ENCODE data around the gene GBE1.

- no peak for TF ChIP-seq TAF1 (IDR thresholded peaks at IDR 0.05; ENCODE audit: borderline replicate concordance, low read depth, low read length)
- TF ChIP-seq, protein P1, sequence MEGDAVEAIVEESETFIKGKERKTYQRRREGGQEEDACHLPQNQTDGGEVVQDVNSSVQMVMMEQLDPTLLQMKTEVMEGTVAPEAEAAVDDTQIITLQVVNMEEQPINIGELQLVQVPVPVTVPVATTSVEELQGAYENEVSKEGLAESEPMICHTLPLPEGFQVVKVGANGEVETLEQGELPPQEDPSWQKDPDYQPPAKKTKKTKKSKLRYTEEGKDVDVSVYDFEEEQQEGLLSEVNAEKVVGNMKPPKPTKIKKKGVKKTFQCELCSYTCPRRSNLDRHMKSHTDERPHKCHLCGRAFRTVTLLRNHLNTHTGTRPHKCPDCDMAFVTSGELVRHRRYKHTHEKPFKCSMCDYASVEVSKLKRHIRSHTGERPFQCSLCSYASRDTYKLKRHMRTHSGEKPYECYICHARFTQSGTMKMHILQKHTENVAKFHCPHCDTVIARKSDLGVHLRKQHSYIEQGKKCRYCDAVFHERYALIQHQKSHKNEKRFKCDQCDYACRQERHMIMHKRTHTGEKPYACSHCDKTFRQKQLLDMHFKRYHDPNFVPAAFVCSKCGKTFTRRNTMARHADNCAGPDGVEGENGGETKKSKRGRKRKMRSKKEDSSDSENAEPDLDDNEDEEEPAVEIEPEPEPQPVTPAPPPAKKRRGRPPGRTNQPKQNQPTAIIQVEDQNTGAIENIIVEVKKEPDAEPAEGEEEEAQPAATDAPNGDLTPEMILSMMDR (IDR thresholded peaks at IDR 0.05 in 2 of 3, conservative IDR thresholded peaks at IDR 0.05 in 1 of 3; ENCODE audit: control insufficient read depth in 2 of 3, extremely low read depth in 1 of 3, insufficient read depth in 1 of 3, low read depth in 3 of 3, low read length in 3 of 3): no peak
These were observed 169.3 kb downstream of the GBE1 start for GRCh38 chr3:81592101-81592500.
